Endodermal cell (in vitro differentiated cells): ENCODE results near the gene PLEKHO1. TPM values are rescaled to one million over a fixed set of nuclear protein-coding genes. Genes with fewer than 3 reads are reported as not detected.
A peak's percentile ranks its signal among the peaks of the same experiment; 100 is the strongest.

Experiments used
- DNase-seq: peaks from one replicate; pipeline ENCODE4 v3.0.0-alpha.2; 2017
- H3K27ac ChIP-seq: 2 replicates; pipeline ENCODE4 v1.5.1; 2013; ENCODE audit warnings: mild to moderate bottlenecking, low read depth, low read length, moderate library complexity
- H3K27me3 ChIP-seq: 2 replicates; pipeline ENCODE4 v1.6.1; 2013; ENCODE audit warnings: mild to moderate bottlenecking, low read length, moderate library complexity; ENCODE audit not compliant: insufficient read depth, control insufficient read depth, poor library complexity, severe bottlenecking
- H3K36me3 ChIP-seq: 2 replicates; pipeline ENCODE4 v1.7.0; 2013; ENCODE audit warnings: mild to moderate bottlenecking, low read length, moderate library complexity; ENCODE audit not compliant: control insufficient read depth, insufficient read depth
- H3K4me1 ChIP-seq: one replicate; pipeline ENCODE4 v1.7.0; 2013; ENCODE audit warnings: low read length; ENCODE audit not compliant: control insufficient read depth, insufficient read depth
- H3K4me3 ChIP-seq: 2 replicates; pipeline ENCODE4 v1.5.1; 2013; ENCODE audit warnings: mild to moderate bottlenecking, low read length, moderate library complexity
- H3K9ac ChIP-seq: 2 replicates; pipeline ENCODE4 v1.6.1; 2013; ENCODE audit warnings: mild to moderate bottlenecking, low read length, moderate library complexity; ENCODE audit not compliant: poor library complexity, severe bottlenecking; ENCODE audit errors: extremely low read depth
- H3K9me3 ChIP-seq: 2 replicates; pipeline ENCODE4 v1.6.1; 2013; ENCODE audit warnings: mild to moderate bottlenecking, low read length, moderate library complexity; ENCODE audit not compliant: control insufficient read depth
- H3K27ac Mint-ChIP-seq: 2 replicates; pipeline ENCODE4 v1.8.0; 2020; ENCODE audit warnings: mixed read lengths
- H3K27me3 Mint-ChIP-seq: 2 replicates; pipeline ENCODE4 v1.8.0; 2021; ENCODE audit warnings: mild to moderate bottlenecking, mixed read lengths; ENCODE audit not compliant: insufficient read depth
- H3K36me3 Mint-ChIP-seq: 2 replicates; pipeline ENCODE4 v1.8.0; 2020; ENCODE audit warnings: low read depth, mixed read lengths
- H3K4me1 Mint-ChIP-seq: 2 replicates; pipeline ENCODE4 v1.8.0; 2020; ENCODE audit warnings: mixed read lengths
- H3K4me3 Mint-ChIP-seq: 2 replicates; pipeline ENCODE4 v1.8.0; 2020; ENCODE audit warnings: mild to moderate bottlenecking, moderate library complexity, mixed read lengths
- H3K9me3 Mint-ChIP-seq: 2 replicates; pipeline ENCODE4 v1.8.0; 2020; ENCODE audit warnings: mild to moderate bottlenecking, mixed read lengths
- WGBS, 2 experiments: methylation state at CpG; one replicate each; pipeline versions ENCODE4 v1.1.5 to v1.1.7; 2013; ENCODE audit warnings: missing lambda C conversion rate in 2 of 2, mixed read lengths in 1 of 2; ENCODE audit not compliant: insufficient coverage in 1 of 2, insufficient read length in 1 of 2; 5-methylcytosine and 5-hydroxymethylcytosine counted together
- total RNA-seq, 2 donors: library from RNA; stranded (reverse); fragmentation: NEBNext Ultra II Directional in 1 of 2; extraction: Animal tissue kit (Norgen Biotek cat#: 25700) in 1 of 2; gene quantifications; 2 replicates in 1 of 2; 3 replicates in 1 of 2; pipeline ENCODE4 v1.2.1, GENCODE V29; 2021
- TF ChIP-seq, protein P1 (sequence below): fragments of 200-600 bp; sonication (generic); conservative IDR thresholded peaks from 2 replicates; pipeline ENCODE4 v1.5.0; 2021; ENCODE audit warnings: antibody characterized with exemption, mild to moderate bottlenecking

Gene PLEKHO1
- total RNA-seq, 2 donors from 2014 or later = 42.9 to 46.0 TPM

DNA sequence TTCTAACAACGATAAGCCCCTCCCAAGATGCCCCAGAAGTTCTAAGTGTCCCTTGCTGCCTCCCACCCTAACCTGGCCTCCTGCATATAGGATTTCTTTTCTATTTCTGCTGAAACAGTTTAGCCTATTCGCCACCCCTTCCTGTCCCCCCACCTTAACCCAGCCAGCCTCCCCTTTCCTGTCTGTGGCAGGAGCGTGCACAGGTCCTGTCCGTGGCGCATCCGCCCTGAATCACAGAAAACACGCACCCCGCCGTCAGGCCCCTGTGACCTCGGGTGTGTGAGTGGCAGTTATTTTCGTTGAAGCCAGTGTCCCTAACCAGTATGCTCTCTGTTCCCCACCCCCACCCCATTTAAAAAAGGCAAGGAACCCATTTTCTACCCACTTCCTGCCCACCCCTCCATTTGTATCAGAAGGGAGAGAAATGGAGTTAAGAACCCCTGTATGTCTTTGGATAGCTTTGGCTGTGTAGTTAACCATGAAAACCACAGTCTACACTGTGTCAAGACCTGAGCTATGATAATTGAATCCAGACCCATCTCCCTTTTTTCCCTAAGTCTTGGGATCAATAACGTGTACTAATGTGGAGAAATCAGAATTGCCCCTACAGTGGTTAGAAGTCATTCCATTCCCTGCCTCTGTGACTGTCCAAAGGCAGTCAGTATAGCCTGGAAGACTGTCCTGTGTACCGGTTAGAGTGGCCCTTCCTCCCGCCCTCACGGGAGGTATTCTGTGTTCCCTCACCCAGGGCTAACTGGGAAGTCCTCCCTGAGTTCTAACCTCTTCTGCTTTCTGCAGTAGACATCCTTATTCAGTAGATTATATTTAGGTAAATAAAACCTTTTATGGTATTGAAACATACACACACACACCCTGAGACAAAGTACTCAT, 1.8 kb downstream of the PLEKHO1 start:
- Histone ChIP-seq H3K27ac (no peak overlapping the region), H3K9me3 (no peaks in the 10 kb centered on the region), H3K9ac (peak overlapping the region; percentile 61), H3K4me3 (peak overlapping the region; percentile 98), H3K27me3 (no peaks in the 10 kb centered on the region), H3K4me1 (no peaks in the 10 kb centered on the region), H3K36me3 (peaks cover 40% of the 10 kb centered on the region)
- WGBS, 2 experiments = 42 to 54% methylated on average over 5 to 15 of the region's 15 CpGs
- Mint-ChIP-seq H3K4me3 (peak overlapping the region; percentile 84), H3K36me3 (peaks cover 36% of the 10 kb centered on the region), H3K4me1 (peaks cover 14% of the 10 kb centered on the region), H3K27ac (peak overlapping the region; percentile 83), H3K27me3 (peaks cover 18% of the 10 kb centered on the region), H3K9me3 (no peaks in the 10 kb centered on the region)
- TF ChIP-seq, protein P1, sequence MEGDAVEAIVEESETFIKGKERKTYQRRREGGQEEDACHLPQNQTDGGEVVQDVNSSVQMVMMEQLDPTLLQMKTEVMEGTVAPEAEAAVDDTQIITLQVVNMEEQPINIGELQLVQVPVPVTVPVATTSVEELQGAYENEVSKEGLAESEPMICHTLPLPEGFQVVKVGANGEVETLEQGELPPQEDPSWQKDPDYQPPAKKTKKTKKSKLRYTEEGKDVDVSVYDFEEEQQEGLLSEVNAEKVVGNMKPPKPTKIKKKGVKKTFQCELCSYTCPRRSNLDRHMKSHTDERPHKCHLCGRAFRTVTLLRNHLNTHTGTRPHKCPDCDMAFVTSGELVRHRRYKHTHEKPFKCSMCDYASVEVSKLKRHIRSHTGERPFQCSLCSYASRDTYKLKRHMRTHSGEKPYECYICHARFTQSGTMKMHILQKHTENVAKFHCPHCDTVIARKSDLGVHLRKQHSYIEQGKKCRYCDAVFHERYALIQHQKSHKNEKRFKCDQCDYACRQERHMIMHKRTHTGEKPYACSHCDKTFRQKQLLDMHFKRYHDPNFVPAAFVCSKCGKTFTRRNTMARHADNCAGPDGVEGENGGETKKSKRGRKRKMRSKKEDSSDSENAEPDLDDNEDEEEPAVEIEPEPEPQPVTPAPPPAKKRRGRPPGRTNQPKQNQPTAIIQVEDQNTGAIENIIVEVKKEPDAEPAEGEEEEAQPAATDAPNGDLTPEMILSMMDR = no peak
- DNase-seq = no peak

DNA sequence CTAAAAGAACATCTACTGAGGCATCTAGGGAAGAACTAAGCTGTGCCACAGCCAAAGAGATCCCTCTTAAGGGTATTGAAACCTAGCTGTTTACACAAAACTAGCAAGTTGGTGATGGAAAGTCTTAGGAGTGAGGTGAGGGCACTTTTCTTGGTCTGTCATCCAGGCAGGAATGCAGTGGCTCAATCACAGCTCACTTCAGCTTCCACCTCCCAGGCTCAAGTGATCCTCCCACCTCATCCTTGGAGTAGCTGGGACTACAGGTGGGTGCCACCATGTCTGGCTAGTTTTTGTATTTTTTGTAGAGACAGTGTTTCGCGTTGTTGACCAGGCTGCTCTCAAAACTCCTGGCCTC, 2.4 kb downstream of the PLEKHO1 start:
- no peaks in the 10 kb centered on the region for H3K27me3 ChIP-seq
- peaks cover 14% of the 10 kb centered on the region for H3K27me3 Mint-ChIP-seq
- peak overlapping the region; percentile 98 for H3K4me3 ChIP-seq
- no peak overlapping the region for H3K27ac Mint-ChIP-seq
- H3K4me1 ChIP-seq = no peaks in the 10 kb centered on the region
- peaks cover 43% of the 10 kb centered on the region for H3K36me3 Mint-ChIP-seq
- H3K9me3 Mint-ChIP-seq = no peaks in the 10 kb centered on the region
- H3K9me3 ChIP-seq = no peaks in the 10 kb centered on the region
- TF ChIP-seq, protein P1 = no peak
- no peak overlapping the region for H3K27ac ChIP-seq
- peaks cover 46% of the 10 kb centered on the region for H3K36me3 ChIP-seq
- no peak for DNase-seq
- H3K4me1 Mint-ChIP-seq = peaks cover 14% of the 10 kb centered on the region
- WGBS, 2 experiments = 95 to 97% methylated on average over 2 of the region's 2 CpGs
- H3K4me3 Mint-ChIP-seq = peak overlapping the region; percentile 84
- H3K9ac ChIP-seq = no peak overlapping the region

DNA sequence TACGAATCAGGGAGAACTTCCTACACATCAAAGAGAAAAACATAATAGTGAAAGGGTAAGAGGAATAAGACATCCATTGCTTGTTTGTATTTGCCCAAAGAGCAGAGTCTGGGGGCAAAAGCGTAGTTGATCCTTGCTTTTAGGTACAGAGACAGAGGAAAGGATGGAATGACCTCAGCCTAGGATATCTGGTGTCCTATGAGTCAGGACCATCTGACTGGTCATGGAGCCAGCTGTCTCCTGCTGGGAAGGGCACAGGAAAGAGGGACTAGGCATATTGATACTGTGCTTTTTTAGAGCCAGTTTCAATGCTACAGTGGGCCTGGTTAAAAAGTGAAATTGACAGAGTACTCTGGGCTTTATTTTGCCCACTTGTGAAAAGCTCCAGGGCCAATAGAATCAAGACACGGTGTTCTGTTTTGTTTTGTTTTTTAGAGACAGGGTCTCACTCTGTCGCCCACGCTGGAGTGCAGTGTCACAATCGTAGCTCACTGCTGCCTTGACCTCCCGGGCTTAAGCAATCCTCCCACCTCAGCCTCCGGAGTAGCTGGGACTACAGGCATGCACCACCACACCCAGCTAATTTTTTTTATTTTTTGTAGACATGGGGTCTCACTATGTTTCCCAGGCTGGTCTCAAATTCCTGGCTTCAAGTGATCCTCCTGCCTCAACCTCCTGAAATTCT, 3.2 kb downstream of the PLEKHO1 start:
- Mint-ChIP-seq H3K4me3 (no peak overlapping the region), H3K4me1 (peaks cover 14% of the 10 kb centered on the region), H3K27me3 (peaks cover 9% of the 10 kb centered on the region), H3K9me3 (no peaks in the 10 kb centered on the region), H3K36me3 (peaks cover 50% of the 10 kb centered on the region), H3K27ac (no peak overlapping the region)
- Histone ChIP-seq H3K27me3 (no peaks in the 10 kb centered on the region), H3K27ac (no peak overlapping the region), H3K9me3 (no peaks in the 10 kb centered on the region), H3K36me3 (peaks cover 54% of the 10 kb centered on the region), H3K4me1 (no peaks in the 10 kb centered on the region), H3K9ac (no peak overlapping the region), H3K4me3 (no peak overlapping the region)
- DNase-seq = no peak
- TF ChIP-seq, protein P1 = no peak
- 92 to 98% methylated on average over 7 to 8 of the region's 8 CpGs for WGBS, 2 experiments
